Stimulated activated CD4-positive, alpha-beta T cell treated with anti-CD3 and anti-CD28 coated beads, Interleukin-4, amount 100 ng/mL, for 48 hours (primary cell): ENCODE measurements around the gene ARHGEF16.

ENCODE experiments used
- DNase-seq, 2 donors: peaks; one replicate each; pipeline ENCODE4 v3.0.0-alpha.2; 2020; ENCODE audit warnings: low read depth in 2 of 2

The ARHGEF16 gene

GRCh38 chr1:3482378-3482849 lies 27.9 kb downstream of the ARHGEF16 start:
- DNase-seq: peak; percentile 6 to 22

GRCh38 chr1:3483380-3483779 lies 28.9 kb downstream of the ARHGEF16 start:
- no peak for DNase-seq

- peak; percentile 22 to 48 for DNase-seq
Measured at GRCh38 chr1:3483801-3484444, 29.5 kb downstream of the ARHGEF16 start.

- DNase-seq: no peak
Measured at GRCh38 chr1:3485016-3485415, 30.6 kb downstream of the ARHGEF16 start.

- DNase-seq: no peak
Measured at GRCh38 chr1:3488432-3488831, 34.0 kb downstream of the ARHGEF16 start.

- DNase-seq: no peak
Measured at GRCh38 chr1:3490046-3490745, 35.7 kb downstream of the ARHGEF16 start.

GRCh38 chr1:3491291-3492246 lies 37.1 kb downstream of the ARHGEF16 start:
- DNase-seq: peak; percentile 82 to 87

- no peak for DNase-seq
Measured at GRCh38 chr1:3492545-3493246, 38.2 kb downstream of the ARHGEF16 start.

GRCh38 chr1:3494321-3495308 lies 40.1 kb downstream of the ARHGEF16 start:
- no peak for DNase-seq

- DNase-seq: no peak
Measured at GRCh38 chr1:3495776-3496745, 41.6 kb downstream of the ARHGEF16 start.

- no peak for DNase-seq
Measured at GRCh38 chr1:3496916-3497315, 42.5 kb downstream of the ARHGEF16 start.

- no peak for DNase-seq
Measured at GRCh38 chr1:3497521-3497920, 43.1 kb downstream of the ARHGEF16 start.

GRCh38 chr1:3498246-3498930 lies 43.9 kb downstream of the ARHGEF16 start:
- no peak for DNase-seq

- no peak for DNase-seq
Measured at GRCh38 chr1:3498986-3499385, 44.5 kb downstream of the ARHGEF16 start.

- DNase-seq: no peak
Measured at GRCh38 chr1:3499611-3500010, 45.1 kb downstream of the ARHGEF16 start.

GRCh38 chr1:3500265-3500835 lies 45.9 kb downstream of the ARHGEF16 start:
- no peak for DNase-seq

GRCh38 chr1:3501437-3501836 lies 47.0 kb downstream of the ARHGEF16 start:
- no peak for DNase-seq
